Neural cell (in vitro differentiated cells): ENCODE data around the gene PELI2.

Experiments used
- EP300 ChIP-seq: fragments of 450-650 bp; conservative IDR thresholded peaks from 2 replicates; pipeline ENCODE4 v1.6.1; 2014; ENCODE audit warnings: antibody characterized with exemption, mild to moderate bottlenecking, moderate library complexity; ENCODE audit not compliant: poor library complexity, severe bottlenecking
- EZH2 ChIP-seq: fragments of 200-600, 300-800 bp; shearing (Covaris generic), sonication (generic); IDR thresholded peaks from 2 replicates; pipeline ENCODE4 v1.6.1; 2014; ENCODE audit warnings: antibody characterized with exemption, low read length, borderline replicate concordance, mild to moderate bottlenecking; ENCODE audit not compliant: insufficient read depth, poor library complexity, severe bottlenecking
- POLR2AphosphoS5 ChIP-seq: IDR thresholded peaks from 2 replicates; pipeline ENCODE4 v1.6.1; 2012
- RAD21 ChIP-seq: fragments of 450-650 bp; conservative IDR thresholded peaks from 2 replicates; pipeline ENCODE4 v1.6.1; 2014; ENCODE audit warnings: antibody characterized with exemption, mild to moderate bottlenecking, moderate library complexity
- REST ChIP-seq: IDR thresholded peaks from 2 replicates; pipeline ENCODE4 v1.6.1; 2012; ENCODE audit warnings: borderline replicate concordance
- TAF1 ChIP-seq: IDR thresholded peaks from 2 replicates; pipeline ENCODE4 v1.6.1; 2012; ENCODE audit warnings: low read depth
- TF ChIP-seq, protein P1 (sequence below): fragments of 450-650 bp; IDR thresholded peaks from 2 replicates; pipeline ENCODE4 v1.5.1; 2014; ENCODE audit warnings: antibody characterized with exemption, mild to moderate bottlenecking, moderate library complexity; ENCODE audit not compliant: poor library complexity, severe bottlenecking

DNA sequence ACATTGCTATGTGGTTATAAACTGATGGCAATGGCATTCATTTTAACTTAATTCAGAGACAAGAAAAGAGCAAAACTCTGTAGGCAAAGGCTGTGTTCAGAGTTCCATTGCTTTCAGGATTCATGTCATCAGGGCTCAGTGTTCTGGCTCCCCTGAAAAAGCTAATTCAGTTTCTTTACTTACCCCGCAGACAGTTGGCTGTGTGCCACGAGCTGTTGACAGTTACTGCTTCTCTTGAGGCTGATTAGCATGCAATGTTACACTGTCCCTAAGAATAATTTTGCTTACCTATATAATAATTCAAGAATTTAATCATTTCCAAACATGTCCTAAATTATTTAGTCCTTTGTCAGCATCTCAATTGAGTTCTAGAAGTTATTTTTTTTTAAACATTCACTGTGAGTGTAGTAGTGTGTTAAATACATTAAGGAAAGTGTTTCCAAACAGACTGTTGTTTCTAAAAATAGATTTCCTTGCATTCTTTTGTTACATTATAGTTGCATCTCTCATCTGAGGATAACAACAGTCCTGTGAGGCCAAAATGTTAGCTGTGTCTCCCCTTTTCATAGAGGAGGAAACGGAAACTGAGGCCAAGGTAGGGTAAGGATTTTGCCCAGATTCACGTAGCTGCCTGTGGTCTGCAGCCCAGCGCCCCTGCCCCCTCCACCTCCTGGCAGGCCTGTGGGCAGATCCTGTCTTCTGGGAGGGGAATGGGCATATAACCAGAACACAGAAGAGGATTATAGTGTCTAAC lies 98.6 kb downstream of the PELI2 start:
- TF ChIP-seq, protein P1, sequence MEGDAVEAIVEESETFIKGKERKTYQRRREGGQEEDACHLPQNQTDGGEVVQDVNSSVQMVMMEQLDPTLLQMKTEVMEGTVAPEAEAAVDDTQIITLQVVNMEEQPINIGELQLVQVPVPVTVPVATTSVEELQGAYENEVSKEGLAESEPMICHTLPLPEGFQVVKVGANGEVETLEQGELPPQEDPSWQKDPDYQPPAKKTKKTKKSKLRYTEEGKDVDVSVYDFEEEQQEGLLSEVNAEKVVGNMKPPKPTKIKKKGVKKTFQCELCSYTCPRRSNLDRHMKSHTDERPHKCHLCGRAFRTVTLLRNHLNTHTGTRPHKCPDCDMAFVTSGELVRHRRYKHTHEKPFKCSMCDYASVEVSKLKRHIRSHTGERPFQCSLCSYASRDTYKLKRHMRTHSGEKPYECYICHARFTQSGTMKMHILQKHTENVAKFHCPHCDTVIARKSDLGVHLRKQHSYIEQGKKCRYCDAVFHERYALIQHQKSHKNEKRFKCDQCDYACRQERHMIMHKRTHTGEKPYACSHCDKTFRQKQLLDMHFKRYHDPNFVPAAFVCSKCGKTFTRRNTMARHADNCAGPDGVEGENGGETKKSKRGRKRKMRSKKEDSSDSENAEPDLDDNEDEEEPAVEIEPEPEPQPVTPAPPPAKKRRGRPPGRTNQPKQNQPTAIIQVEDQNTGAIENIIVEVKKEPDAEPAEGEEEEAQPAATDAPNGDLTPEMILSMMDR: no peak
- no peak for TF ChIP-seq TAF1
- TF ChIP-seq RAD21: no peak
- TF ChIP-seq EP300: no peak
- TF ChIP-seq EZH2: no peak
- no peak for TF ChIP-seq REST
- no peak for TF ChIP-seq POLR2AphosphoS5
